GM12878 (cell line): Measurements from ENCODE around the gene SRP68. TPM values are rescaled to one million over a fixed set of nuclear protein-coding genes. Genes with fewer than 3 reads are reported as not detected.

Experiments used
- ATAC-seq: fragments of 200-7000 bp; cut with Tn5 transposase; 3 replicates; pipeline ENCODE4 v1.9.1; 2020; ENCODE audit warnings: mild to moderate bottlenecking, moderate library complexity
- BruUV-seq: library from RNA; stranded (reverse); fragments of 400-500 nt; replicated peaks from 2 replicates; lab custom pipeline; 2021; lab: Mats Ljungman, UMichigan
- CTCF ChIA-PET: fragments of 300-600 bp; sonication (Branson Sonifier 250); formaldehyde crosslinking; extraction: SDS; loops from one replicate; lab custom pipeline; 2021; ENCODE audit warnings: inconsistent platforms; lab: Yijun Ruan, JAX
- POLR2A ChIA-PET: fragments of 350-600 bp; formaldehyde crosslinking; extraction: SDS; loops from one replicate; lab custom pipeline; 2021; ENCODE audit warnings: inconsistent platforms; lab: Charles Lee
- RAD21 ChIA-PET: fragments of 300-600 bp; sonication (Branson Sonifier 250); formaldehyde crosslinking; loops from one replicate; lab custom pipeline; 2023; ENCODE audit warnings: antibody characterized with exemption; ENCODE audit not compliant: unreplicated experiment; lab: Charles Lee
- SMC1A ChIA-PET: fragments of 300-600 bp; sonication (Branson Sonifier 250); formaldehyde crosslinking; loops from one replicate; lab custom pipeline; 2023; ENCODE audit not compliant: unreplicated experiment, uncharacterized antibody; lab: Charles Lee
- DNase-seq: peaks from one replicate; pipeline ENCODE4 v3.0.0-alpha.2; 2011; ENCODE audit warnings: low read depth, low spot score
- FAIRE-seq: peaks from 3 replicates; lab custom pipeline; 2011; peaks lifted over from hg19 to GRCh38; lab: Jason Lieb, UNC
- H2AFZ ChIP-seq: 2 replicates; pipeline ENCODE4 v1.6.0; 2011; ENCODE audit warnings: low read depth, low read length, control low read depth; ENCODE audit not compliant: control insufficient read depth
- H3K27ac ChIP-seq: 2 replicates; pipeline ENCODE4 v1.5.1; 2011; ENCODE audit warnings: control low read depth; ENCODE audit not compliant: control insufficient read depth, insufficient read depth
- H3K27me3 ChIP-seq, 2 experiments: replicated peaks in 1 of 2; 2 replicates each; pipeline versions ENCODE4 v1.6.0 to v1.6.1; 2011; ENCODE audit warnings: low read length in 1 of 2; ENCODE audit not compliant: control insufficient read depth in 2 of 2, insufficient read depth in 2 of 2
- H3K36me3 ChIP-seq, 2 experiments: 2 replicates each; pipeline ENCODE4 v1.5.1; 2011; ENCODE audit warnings: low read length in 1 of 2; ENCODE audit not compliant: control insufficient read depth in 2 of 2, insufficient read depth in 2 of 2
- H3K4me1 ChIP-seq: 2 replicates; pipeline ENCODE4 v1.6.1; 2011; ENCODE audit warnings: mild to moderate bottlenecking, low read length, moderate library complexity, mixed read lengths; ENCODE audit not compliant: control insufficient read depth, insufficient read depth
- H3K4me2 ChIP-seq: 2 replicates; pipeline ENCODE4 v1.6.0; 2011; ENCODE audit warnings: control low read depth; ENCODE audit not compliant: control insufficient read depth, insufficient read depth
- H3K4me3 ChIP-seq: fragments of 200-600 bp; sonication (generic); 2 replicates; pipeline ENCODE4 v1.5.1; 2016
- H3K79me2 ChIP-seq: 2 replicates; pipeline ENCODE4 v1.6.0; 2011; ENCODE audit warnings: low read length; ENCODE audit not compliant: control insufficient read depth, insufficient read depth
- H3K9ac ChIP-seq: 2 replicates; pipeline ENCODE4 v1.8.0; 2011; ENCODE audit warnings: low read length, control low read depth, mixed read lengths; ENCODE audit not compliant: control insufficient read depth, insufficient read depth
- H3K9me3 ChIP-seq: replicated peaks from 3 replicates; pipeline ENCODE4 v1.5.1; 2011; ENCODE audit warnings: mild to moderate bottlenecking, low read length; ENCODE audit not compliant: control insufficient read depth, insufficient read depth
- H4K20me1 ChIP-seq: 2 replicates; pipeline ENCODE4 v1.6.0; 2011; ENCODE audit not compliant: control insufficient read depth, insufficient read depth
- CUX1 ChIP-seq: IDR thresholded peaks from 2 replicates; pipeline ENCODE4 v1.6.1; 2012; ENCODE audit warnings: improper control_type of control experiment, low read depth, low read length; ENCODE audit not compliant: insufficient replicate concordance
- E2F4 ChIP-seq: IDR thresholded peaks from 2 replicates; pipeline ENCODE4 v1.6.1; 2012; ENCODE audit warnings: low read depth, low read length, improper control_type of control experiment
- E2F8 ChIP-seq: fragments of 450-650 bp; IDR thresholded peaks from 2 replicates; pipeline ENCODE4 v1.6.1; 2018; ENCODE audit warnings: mild to moderate bottlenecking, low read depth, moderate library complexity; ENCODE audit not compliant: partially characterized antibody
- HDAC2 ChIP-seq: fragments of 200-600 bp; sonication (generic); IDR thresholded peaks from 2 replicates; pipeline ENCODE4 v1.6.1; 2017
- NRF1 ChIP-seq: conservative IDR thresholded peaks from 2 replicates; pipeline ENCODE4 v1.6.1; 2011; ENCODE audit warnings: mild to moderate bottlenecking, low read depth, low read length, improper control_type of control experiment
- RAD21 ChIP-seq: IDR thresholded peaks from 2 replicates; pipeline ENCODE4 v1.6.1; 2011; ENCODE audit warnings: mild to moderate bottlenecking, low read depth, low read length, moderate library complexity; ENCODE audit not compliant: insufficient read depth
- RAD51 ChIP-seq: fragments of 450-650 bp; IDR thresholded peaks from 2 replicates; pipeline ENCODE4 v1.6.1; 2016; ENCODE audit warnings: moderate library complexity, mild to moderate bottlenecking, inconsistent platforms
- SMAD1 ChIP-seq: fragments of 450-650 bp; IDR thresholded peaks from 2 replicates; pipeline ENCODE4 v1.6.1; 2018; ENCODE audit warnings: mild to moderate bottlenecking, low read depth; ENCODE audit not compliant: partially characterized antibody
- SPI1 ChIP-seq: IDR thresholded peaks from 2 replicates; pipeline ENCODE4 v1.6.1; 2011; ENCODE audit warnings: low read depth, mild to moderate bottlenecking, low read length, moderate library complexity, borderline replicate concordance; ENCODE audit not compliant: insufficient read depth
- SREBF1 ChIP-seq: IDR thresholded peaks from 2 replicates; pipeline ENCODE4 v1.6.1; 2012; ENCODE audit warnings: mild to moderate bottlenecking, low read length
- SREBF2 ChIP-seq: IDR thresholded peaks from 2 replicates; pipeline ENCODE4 v1.6.1; 2012; ENCODE audit warnings: mild to moderate bottlenecking, low read length
- STAT3 ChIP-seq: IDR thresholded peaks from 2 replicates; pipeline ENCODE4 v1.6.1; 2011; ENCODE audit warnings: low read depth, low read length, improper control_type of control experiment
- YBX1 ChIP-seq: fragments of 450-650 bp; IDR thresholded peaks from 2 replicates; pipeline ENCODE4 v1.6.1; 2016; ENCODE audit warnings: antibody characterized with exemption
- ZNF207 ChIP-seq: fragments of 450-650 bp; IDR thresholded peaks from 2 replicates; pipeline ENCODE4 v1.6.1; 2014; ENCODE audit warnings: antibody characterized with exemption, mild to moderate bottlenecking, borderline replicate concordance
- ZNF24 ChIP-seq: fragments of 450-650 bp; IDR thresholded peaks from 2 replicates; pipeline ENCODE4 v1.6.1; 2017; ENCODE audit warnings: antibody characterized with exemption, mild to moderate bottlenecking
- WGBS: methylation state at CpG from one replicate; pipeline ENCODE4 v1.1.6; 2016; ENCODE audit warnings: low lambda C conversion rate; ENCODE audit not compliant: insufficient replicate concordance, insufficient coverage; ENCODE audit errors: missing lambda C conversion rate; 5-methylcytosine and 5-hydroxymethylcytosine counted together
- in situ Hi-C: fragments of 300-500 bp; cut with MboI; formaldehyde crosslinking; loops from 9 replicates; pipeline ENCODE4 v1.14.3; 2018; ENCODE audit warnings: mixed read lengths
- intact Hi-C: fragments of 100-400 bp; cut with micrococcal nuclease; formaldehyde crosslinking; loops from one replicate; pipeline ENCODE4 v1.14.2; 2022; ENCODE audit not compliant: unreplicated experiment
- polyA plus RNA-seq, 11 experiments: library from polyadenylated mRNA; depleted of rRNA in 4 of 11; unstranded in 6 of 11; stranded (reverse) in 5 of 11; fragments of >200 nt; fragmentation: Nextera tagmentation in 4 of 11; fragmentation: Illumina TruSeq in 1 of 11; extraction: Ambion mirVana in 4 of 11; extraction: Trizol in 1 of 11; gene quantifications; 1 replicate in 1 of 11; 2 replicates in 10 of 11; pipeline versions ENCODE4 v1.2.1 to v1.2.3, GENCODE V29; 2011 to 2016; ENCODE audit warnings: inconsistent platforms in 2 of 11, missing spikeins in 2 of 11, low read depth in 1 of 11
- total RNA-seq, 4 experiments: library from RNA; depleted of rRNA in 3 of 4; stranded (reverse); fragments of >200 nt in 3 of 4; fragmentation: Illumina TruSeq in 1 of 4; extraction: Trizol in 1 of 4; gene quantifications; 2 replicates each; pipeline versions ENCODE4 v1.2.1 to v1.2.3, GENCODE V29; 2013 to 2021

Gene SRP68
- total and polyA plus RNA-seq, 10 of the 15 experiments (the other 5 are each of a cell fraction or from before 2014, with no cell fraction given) = 24.7 to 89.7 (median 62.7) TPM

- no peak for TF ChIP-seq E2F8
- TF ChIP-seq E2F4 = no peak
- no peak for TF ChIP-seq STAT3
- no peak for TF ChIP-seq RAD21
- no peak for TF ChIP-seq NRF1
Measured at GRCh38 chr17:76008208-76008607, 64.1 kb downstream of the SRP68 start (continued).

GRCh38 chr17:76007850-76008165 lies 64.5 kb downstream of the SRP68 start:
- Histone ChIP-seq H3K4me3 (no peak overlapping the region), H3K9me3 (no peaks in the 10 kb centered on the region), H2AFZ (no peak overlapping the region), H4K20me1 (no peaks in the 10 kb centered on the region), H3K79me2 (no peaks in the 10 kb centered on the region), H3K9ac (no peak overlapping the region), H3K27me3 (no peaks in the 10 kb centered on the region), H3K4me2 (no peak overlapping the region), H3K36me3 (no peaks in the 10 kb centered on the region), H3K27ac (no peak overlapping the region), H3K4me1 (no peaks in the 10 kb centered on the region)
- SMC1A ChIA-PET = interaction anchor here (10.8 kb wide), 1 partner anchor 102 kb away, joined by 61 read pairs; the partner anchor contains the start of gene MRPL38
- 71% methylated on average over 15 of the region's 16 CpGs for WGBS
- CTCF ChIA-PET = interaction anchor here (1.3 to 12.8 kb wide), 4 partner anchors 9 to 132 kb away, joined by 3 to 128 read pairs (median 4); partner anchors contain the start of gene MRPL38
- no TSS peak for BruUV-seq
- in situ Hi-C loops (loop anchor here (5.0 kb wide), 1 partner anchor 101 kb away; no protein-coding TSS in a partner anchor), intact Hi-C loops (no loop called here)
- DNase-seq (no peak), ATAC-seq (no peak), FAIRE-seq (no peak)
- POLR2A ChIA-PET = interaction anchor here (0.5 kb wide), 1 partner anchor 334 kb away, joined by 4 read pairs; no protein-coding TSS in a partner anchor
- RAD21 ChIA-PET = interaction anchor here (0.8 to 2.2 kb wide), 3 partner anchors 10 to 102 kb away, joined by 3 to 6 read pairs (median 5); no protein-coding TSS in a partner anchor
- TF ChIP-seq HDAC2 (no peak), RAD51 (no peak), YBX1 (no peak), SREBF1 (no peak), SREBF2 (no peak), SMAD1 (no peak), ZNF207 (no peak), SPI1 (no peak), ZNF24 (no peak), CUX1 (no peak)
